OCI-LY7 (cell line): Measurements from ENCODE around the gene SND1.

Experiments
- EZH2phosphoT487 ChIP-seq: fragments of 200-600 bp; sonication (generic); IDR thresholded peaks from 2 replicates; pipeline ENCODE4 v1.6.1; 2018; ENCODE audit warnings: low read depth, borderline replicate concordance, mild to moderate bottlenecking, mixed run types, antibody characterized with exemption, low read length, moderate library complexity, mixed read lengths
- TF ChIP-seq, protein P1 (sequence below): fragments of 200-600 bp; sonication (generic); conservative IDR thresholded peaks from 2 replicates; pipeline ENCODE4 v1.5.1; 2014; ENCODE audit warnings: mild to moderate bottlenecking, antibody characterized with exemption, low read length, moderate library complexity, mixed read lengths

DNA sequence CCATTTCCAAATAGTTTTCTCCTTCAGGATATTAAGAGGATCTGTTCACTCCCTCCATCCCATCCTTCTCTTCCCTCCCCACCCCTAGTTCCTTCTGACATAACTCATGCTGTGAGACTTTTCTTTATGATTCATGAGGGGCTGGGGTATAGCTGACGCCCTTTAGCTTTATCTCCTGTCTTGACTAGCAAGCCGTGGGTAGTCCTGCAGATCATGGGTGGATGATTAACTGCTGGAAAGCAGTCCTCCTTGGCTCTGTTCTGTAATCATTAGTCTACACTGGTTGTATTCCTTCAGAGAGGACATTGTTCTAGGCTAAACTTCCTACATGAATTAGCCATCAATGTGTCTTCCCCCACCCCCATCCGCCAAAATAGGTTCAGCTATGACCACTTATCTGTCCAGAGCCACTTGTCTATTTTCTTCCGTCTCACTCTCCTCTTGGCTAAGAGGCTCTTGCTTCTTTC, 243.9 kb downstream of the SND1 start:
- TF ChIP-seq, protein P1, sequence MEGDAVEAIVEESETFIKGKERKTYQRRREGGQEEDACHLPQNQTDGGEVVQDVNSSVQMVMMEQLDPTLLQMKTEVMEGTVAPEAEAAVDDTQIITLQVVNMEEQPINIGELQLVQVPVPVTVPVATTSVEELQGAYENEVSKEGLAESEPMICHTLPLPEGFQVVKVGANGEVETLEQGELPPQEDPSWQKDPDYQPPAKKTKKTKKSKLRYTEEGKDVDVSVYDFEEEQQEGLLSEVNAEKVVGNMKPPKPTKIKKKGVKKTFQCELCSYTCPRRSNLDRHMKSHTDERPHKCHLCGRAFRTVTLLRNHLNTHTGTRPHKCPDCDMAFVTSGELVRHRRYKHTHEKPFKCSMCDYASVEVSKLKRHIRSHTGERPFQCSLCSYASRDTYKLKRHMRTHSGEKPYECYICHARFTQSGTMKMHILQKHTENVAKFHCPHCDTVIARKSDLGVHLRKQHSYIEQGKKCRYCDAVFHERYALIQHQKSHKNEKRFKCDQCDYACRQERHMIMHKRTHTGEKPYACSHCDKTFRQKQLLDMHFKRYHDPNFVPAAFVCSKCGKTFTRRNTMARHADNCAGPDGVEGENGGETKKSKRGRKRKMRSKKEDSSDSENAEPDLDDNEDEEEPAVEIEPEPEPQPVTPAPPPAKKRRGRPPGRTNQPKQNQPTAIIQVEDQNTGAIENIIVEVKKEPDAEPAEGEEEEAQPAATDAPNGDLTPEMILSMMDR = no peak
- no peak for TF ChIP-seq EZH2phosphoT487
